Activated CD4-positive, alpha-beta T cell treated with anti-CD3 and anti-CD28 coated beads, Interleukin-2, amount 10 ng/mL, durations not matched to agents 24 days and 14 days (primary cell): ENCODE results near the gene TENM3. TPM values are rescaled to one million over a fixed set of nuclear protein-coding genes. Genes with fewer than 3 reads are reported as not detected.

Experiments
- DNase-seq: peaks from one replicate; pipeline ENCODE4 v3.0.0; 2022
- H3K27ac Mint-ChIP-seq: one replicate; pipeline ENCODE4 v1.8.0; 2022; ENCODE audit warnings: mild to moderate bottlenecking, mixed read lengths
- H3K27me3 Mint-ChIP-seq: one replicate; pipeline ENCODE4 v1.8.0; 2022; ENCODE audit warnings: mixed read lengths
- H3K36me3 Mint-ChIP-seq: one replicate; pipeline ENCODE4 v1.8.0; 2022; ENCODE audit warnings: low read depth, mild to moderate bottlenecking, mixed read lengths
- H3K4me1 Mint-ChIP-seq: one replicate; pipeline ENCODE4 v1.8.0; 2021; ENCODE audit warnings: mixed read lengths
- H3K4me3 Mint-ChIP-seq: one replicate; pipeline ENCODE4 v1.8.0; 2022; ENCODE audit warnings: mild to moderate bottlenecking, moderate library complexity, mixed read lengths
- H3K9me3 Mint-ChIP-seq: one replicate; pipeline ENCODE4 v1.8.0; 2021; ENCODE audit warnings: mixed read lengths
- intact Hi-C: fragments of 100-400 bp; cut with micrococcal nuclease; formaldehyde crosslinking; loops from one replicate; pipeline ENCODE4 v1.15.1; 2023
- total RNA-seq: library from RNA; stranded (reverse); gene quantifications from 2 replicates; pipeline ENCODE4 v1.2.3, GENCODE V29; 2022

TENM3 gene
- total RNA-seq, 1 donor from 2014 or later = not detected

- no peak for DNase-seq
- no peak overlapping the region for H3K27ac Mint-ChIP-seq
- intact Hi-C loops = no loop called here
- H3K4me3 Mint-ChIP-seq = no peak overlapping the region
- no peaks in the 10 kb centered on the region for H3K27me3 Mint-ChIP-seq
- H3K4me1 Mint-ChIP-seq = no peaks in the 10 kb centered on the region
- no peaks in the 10 kb centered on the region for H3K36me3 Mint-ChIP-seq
- H3K9me3 Mint-ChIP-seq = no peaks in the 10 kb centered on the region
Measured at GRCh38 chr4:182252220-182252619, 9.0 kb downstream of the TENM3 start.

DNA sequence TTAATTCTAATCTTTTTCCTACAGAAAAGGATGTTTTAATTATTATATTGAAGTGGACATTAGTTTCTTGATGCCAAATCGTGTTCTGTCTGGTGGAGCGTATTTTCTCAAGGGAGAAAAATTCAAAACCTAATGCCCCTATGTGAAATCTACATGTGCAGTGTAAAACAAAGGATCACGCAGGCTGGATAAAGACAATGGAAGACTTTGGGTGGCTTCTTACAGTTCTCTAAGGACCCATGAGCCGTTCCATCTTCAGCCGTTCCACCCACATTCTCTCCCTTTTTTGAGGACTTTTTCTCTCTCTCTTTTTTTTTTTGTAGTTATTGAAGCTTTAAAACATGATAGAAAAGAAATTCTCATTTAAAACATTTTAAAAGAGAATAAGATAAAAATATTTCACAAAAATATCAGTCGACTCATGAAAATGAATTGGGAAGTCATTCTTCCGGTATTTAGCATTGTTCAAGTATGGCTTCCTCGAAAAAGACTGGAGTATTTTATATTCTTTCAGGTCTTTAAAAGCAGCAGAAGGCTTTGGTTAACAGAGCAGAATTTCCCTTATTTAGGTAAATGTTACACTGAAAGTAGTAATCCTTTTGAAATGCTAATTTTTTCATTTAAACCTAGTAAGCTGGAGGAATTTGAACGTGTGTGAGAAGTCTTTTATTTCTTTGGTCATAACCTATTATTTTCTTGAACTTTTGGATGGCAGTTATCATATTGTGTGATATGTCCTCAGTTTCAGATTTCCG is 11.0 kb downstream of the TENM3 start:
- Mint-ChIP-seq H3K27ac (no peak overlapping the region), H3K27me3 (no peaks in the 10 kb centered on the region), H3K36me3 (no peaks in the 10 kb centered on the region), H3K4me1 (no peaks in the 10 kb centered on the region), H3K4me3 (no peak overlapping the region), H3K9me3 (no peaks in the 10 kb centered on the region)
- intact Hi-C loops = no loop called here
- no peak for DNase-seq

GRCh38 chr4:182255441-182256190 is 12.4 kb downstream of the TENM3 start:
- H3K4me1 Mint-ChIP-seq = no peaks in the 10 kb centered on the region
- DNase-seq = no peak
- no peak overlapping the region for H3K4me3 Mint-ChIP-seq
- H3K9me3 Mint-ChIP-seq = no peaks in the 10 kb centered on the region
- no peaks in the 10 kb centered on the region for H3K36me3 Mint-ChIP-seq
- H3K27ac Mint-ChIP-seq = no peak overlapping the region
- intact Hi-C loops = no loop called here
- no peaks in the 10 kb centered on the region for H3K27me3 Mint-ChIP-seq

GRCh38 chr4:182257016-182257415 is 13.8 kb downstream of the TENM3 start:
- Mint-ChIP-seq H3K36me3 (no peaks in the 10 kb centered on the region), H3K27me3 (no peaks in the 10 kb centered on the region), H3K9me3 (no peaks in the 10 kb centered on the region), H3K4me3 (no peak overlapping the region), H3K27ac (no peak overlapping the region), H3K4me1 (no peaks in the 10 kb centered on the region)
- no peak for DNase-seq
- intact Hi-C loops = no loop called here

DNA sequence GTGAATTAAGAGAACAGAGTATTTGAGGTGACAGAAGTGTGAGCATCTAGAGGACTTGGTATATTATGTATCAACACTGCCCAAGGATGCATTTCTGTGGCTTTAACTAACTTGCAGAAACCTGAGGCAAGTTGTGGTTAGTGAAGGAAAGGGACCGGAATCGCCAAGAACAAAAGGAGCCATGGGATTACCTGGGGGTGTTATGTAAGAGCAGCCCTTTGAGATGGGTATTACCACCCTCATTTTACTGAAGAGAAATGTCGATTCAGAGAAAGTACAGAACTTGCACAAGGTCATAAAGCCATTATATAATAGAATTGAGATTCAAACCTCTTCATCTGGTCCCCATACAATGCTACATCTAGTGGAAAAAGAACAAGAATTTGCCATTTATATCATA is 14.3 kb downstream of the TENM3 start:
- no peaks in the 10 kb centered on the region for H3K9me3 Mint-ChIP-seq
- no peak overlapping the region for H3K4me3 Mint-ChIP-seq
- H3K27ac Mint-ChIP-seq = no peak overlapping the region
- intact Hi-C loops = no loop called here
- no peak for DNase-seq
- no peaks in the 10 kb centered on the region for H3K36me3 Mint-ChIP-seq
- no peaks in the 10 kb centered on the region for H3K4me1 Mint-ChIP-seq
- H3K27me3 Mint-ChIP-seq = no peaks in the 10 kb centered on the region

GRCh38 chr4:182258441-182259000 is 15.3 kb downstream of the TENM3 start:
- H3K36me3 Mint-ChIP-seq = no peaks in the 10 kb centered on the region
- H3K27ac Mint-ChIP-seq = no peak overlapping the region
- intact Hi-C loops = no loop called here
- no peak for DNase-seq
- H3K9me3 Mint-ChIP-seq = no peaks in the 10 kb centered on the region
- no peak overlapping the region for H3K4me3 Mint-ChIP-seq
- no peaks in the 10 kb centered on the region for H3K4me1 Mint-ChIP-seq
- H3K27me3 Mint-ChIP-seq = no peaks in the 10 kb centered on the region

GRCh38 chr4:182261651-182262223 is 18.5 kb downstream of the TENM3 start:
- Mint-ChIP-seq H3K36me3 (no peaks in the 10 kb centered on the region), H3K4me3 (no peak overlapping the region)
- intact Hi-C loops = no loop called here

GRCh38 chr4:182263562-182263961 is 20.4 kb downstream of the TENM3 start:
- H3K36me3 Mint-ChIP-seq = no peaks in the 10 kb centered on the region
- no peaks in the 10 kb centered on the region for H3K4me1 Mint-ChIP-seq
- intact Hi-C loops = no loop called here
- no peaks in the 10 kb centered on the region for H3K9me3 Mint-ChIP-seq
- H3K4me3 Mint-ChIP-seq = no peak overlapping the region
- no peak overlapping the region for H3K27ac Mint-ChIP-seq
- H3K27me3 Mint-ChIP-seq = no peaks in the 10 kb centered on the region
- no peak for DNase-seq

More at GRCh38 chr4:182261651-182262223, 18.5 kb downstream of the TENM3 start:
- H3K27ac Mint-ChIP-seq = no peak overlapping the region
- no peaks in the 10 kb centered on the region for H3K27me3 Mint-ChIP-seq
- DNase-seq = no peak
- H3K4me1 Mint-ChIP-seq = no peaks in the 10 kb centered on the region
- H3K9me3 Mint-ChIP-seq = no peaks in the 10 kb centered on the region

DNA sequence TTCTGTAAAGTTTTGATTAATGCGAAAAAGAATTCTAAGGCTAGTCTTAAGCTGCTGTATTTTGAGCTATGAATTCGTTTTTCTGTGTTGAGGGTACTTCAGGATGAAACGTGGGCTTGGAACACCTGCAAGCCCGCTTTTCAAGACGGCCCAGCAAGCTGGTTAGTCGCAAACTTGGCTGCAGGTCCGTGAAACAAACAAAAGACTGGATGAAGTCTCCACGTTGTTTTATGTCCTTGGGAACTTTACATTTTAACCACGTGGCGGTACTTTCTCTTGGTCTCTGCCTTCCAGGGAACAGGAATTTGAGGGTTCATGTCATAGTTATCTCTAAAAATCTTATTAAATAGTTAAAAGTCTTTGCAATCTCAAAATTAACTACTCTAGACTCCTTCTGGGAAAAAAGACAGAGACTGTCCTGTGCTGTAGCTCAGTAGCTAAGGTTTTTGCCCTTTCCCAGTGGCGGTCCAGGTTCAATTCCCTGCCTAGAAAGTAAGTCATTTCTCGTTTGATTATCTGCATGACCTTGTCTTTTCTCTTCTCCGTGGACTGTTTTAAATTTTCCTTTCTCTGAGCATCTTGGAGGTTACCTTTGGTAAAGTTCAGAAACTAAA is 21.0 kb downstream of the TENM3 start:
- Mint-ChIP-seq H3K27me3 (no peaks in the 10 kb centered on the region), H3K27ac (no peak overlapping the region), H3K9me3 (no peaks in the 10 kb centered on the region), H3K4me3 (no peak overlapping the region), H3K36me3 (no peaks in the 10 kb centered on the region), H3K4me1 (no peaks in the 10 kb centered on the region)
- intact Hi-C loops = no loop called here
- DNase-seq = no peak

GRCh38 chr4:182265881-182266280 is 22.7 kb downstream of the TENM3 start:
- intact Hi-C loops = no loop called here
- Mint-ChIP-seq H3K36me3 (no peaks in the 10 kb centered on the region), H3K4me1 (no peaks in the 10 kb centered on the region)

GRCh38 chr4:182267048-182267447 is 23.8 kb downstream of the TENM3 start:
- H3K4me1 Mint-ChIP-seq = no peaks in the 10 kb centered on the region
- no peak overlapping the region for H3K27ac Mint-ChIP-seq
- intact Hi-C loops = no loop called here
- no peak overlapping the region for H3K4me3 Mint-ChIP-seq
- DNase-seq = no peak
- H3K9me3 Mint-ChIP-seq = no peaks in the 10 kb centered on the region
- no peaks in the 10 kb centered on the region for H3K27me3 Mint-ChIP-seq
- no peaks in the 10 kb centered on the region for H3K36me3 Mint-ChIP-seq

More at GRCh38 chr4:182265881-182266280, 22.7 kb downstream of the TENM3 start:
- Mint-ChIP-seq H3K4me3 (no peak overlapping the region), H3K27ac (no peak overlapping the region), H3K27me3 (no peaks in the 10 kb centered on the region), H3K9me3 (no peaks in the 10 kb centered on the region)
- DNase-seq = no peak

- H3K4me3 Mint-ChIP-seq = no peak overlapping the region
- intact Hi-C loops = no loop called here
- H3K9me3 Mint-ChIP-seq = no peaks in the 10 kb centered on the region
- H3K27me3 Mint-ChIP-seq = no peaks in the 10 kb centered on the region
- no peaks in the 10 kb centered on the region for H3K4me1 Mint-ChIP-seq
- DNase-seq = no peak
- no peak overlapping the region for H3K27ac Mint-ChIP-seq
- no peaks in the 10 kb centered on the region for H3K36me3 Mint-ChIP-seq
Measured at GRCh38 chr4:182268966-182269365, 25.8 kb downstream of the TENM3 start.

DNA sequence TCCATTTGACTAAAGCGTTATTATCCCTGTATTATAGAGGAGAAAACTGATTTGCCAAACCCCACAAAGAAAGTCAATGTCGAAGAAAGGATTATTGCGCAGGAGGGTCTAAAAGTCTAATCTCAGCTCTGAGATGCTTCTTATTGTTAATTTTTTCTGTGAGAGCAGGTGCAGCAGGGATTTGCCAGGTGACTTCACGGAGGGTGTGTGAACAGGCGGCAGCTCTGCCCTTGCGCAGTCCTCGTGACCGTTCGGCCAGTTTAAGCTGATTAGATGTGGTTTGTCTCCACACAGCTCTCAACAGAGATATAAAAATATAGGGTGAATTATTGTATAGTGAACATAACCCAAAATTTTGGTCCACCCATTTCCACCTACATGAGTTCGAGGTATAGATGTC is 28.5 kb downstream of the TENM3 start:
- no peaks in the 10 kb centered on the region for H3K9me3 Mint-ChIP-seq
- H3K4me1 Mint-ChIP-seq = no peaks in the 10 kb centered on the region
- H3K27me3 Mint-ChIP-seq = no peaks in the 10 kb centered on the region
- H3K36me3 Mint-ChIP-seq = no peaks in the 10 kb centered on the region
- intact Hi-C loops = no loop called here
- DNase-seq = no peak
- no peak overlapping the region for H3K27ac Mint-ChIP-seq
- H3K4me3 Mint-ChIP-seq = no peak overlapping the region

DNA sequence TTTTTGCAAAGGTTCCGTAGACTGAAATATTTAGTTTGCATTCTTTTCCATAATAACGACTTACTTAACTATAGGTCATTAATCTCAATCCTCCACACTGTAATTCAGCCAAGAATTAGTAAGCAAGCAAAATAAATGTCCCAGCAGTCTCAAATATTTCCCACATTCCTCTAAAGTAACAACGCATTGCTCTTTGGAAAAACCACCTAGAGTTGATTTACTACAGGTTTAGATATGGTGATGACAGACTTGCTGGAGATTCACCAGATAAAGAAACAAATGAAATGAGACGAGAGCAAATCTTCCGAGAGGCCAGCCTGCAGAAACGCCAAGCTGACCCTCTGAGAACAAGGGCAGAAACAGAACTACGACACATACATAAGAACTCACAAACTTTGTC is 28.9 kb downstream of the TENM3 start:
- no peak for DNase-seq
- Mint-ChIP-seq H3K4me3 (no peak overlapping the region), H3K27ac (no peak overlapping the region), H3K27me3 (no peaks in the 10 kb centered on the region), H3K9me3 (no peaks in the 10 kb centered on the region), H3K4me1 (no peaks in the 10 kb centered on the region), H3K36me3 (no peaks in the 10 kb centered on the region)
- intact Hi-C loops = no loop called here
